ENCODE results near the gene TBC1D14. TPM values are rescaled to one million over a fixed set of nuclear protein-coding genes. Genes with fewer than 3 reads are reported as not detected.

The TBC1D14 gene
- polyA plus RNA-seq, 1 of the 3 experiments (the other 2 are of a cell fraction): 39.5 TPM

DNA sequence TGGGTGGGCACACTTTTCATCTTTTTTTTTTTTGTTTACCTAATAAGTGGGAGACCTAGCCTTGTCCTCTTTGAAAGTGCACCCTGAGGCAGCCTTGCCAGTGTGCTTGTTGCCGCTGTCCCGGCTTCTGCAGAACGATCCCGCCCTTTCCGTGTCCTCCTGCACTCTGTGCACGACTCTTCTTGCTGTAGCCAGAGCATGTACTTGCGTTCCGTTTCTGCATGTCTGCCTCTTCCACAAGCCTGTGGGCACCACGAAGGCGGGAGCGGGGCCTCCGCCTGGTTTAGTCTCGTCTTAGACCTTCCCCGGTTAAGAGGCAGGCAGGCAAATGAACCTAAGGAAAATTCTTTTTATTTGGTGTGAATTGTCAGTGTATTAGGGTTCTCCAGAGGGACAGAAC, 32.6 kb upstream of the TBC1D14 start:
- TF ChIP-seq POLR2AphosphoS5 (IDR thresholded peaks at IDR 0.05; ENCODE audit: low read depth, low read length): no peak
- TF ChIP-seq SIN3A (IDR thresholded peaks at IDR 0.05; ENCODE audit: borderline replicate concordance, low read depth, low read length): no peak
- TF ChIP-seq RFX5 (IDR thresholded peaks at IDR 0.05; ENCODE audit: low read length): no peak
- TF ChIP-seq, protein P1, sequence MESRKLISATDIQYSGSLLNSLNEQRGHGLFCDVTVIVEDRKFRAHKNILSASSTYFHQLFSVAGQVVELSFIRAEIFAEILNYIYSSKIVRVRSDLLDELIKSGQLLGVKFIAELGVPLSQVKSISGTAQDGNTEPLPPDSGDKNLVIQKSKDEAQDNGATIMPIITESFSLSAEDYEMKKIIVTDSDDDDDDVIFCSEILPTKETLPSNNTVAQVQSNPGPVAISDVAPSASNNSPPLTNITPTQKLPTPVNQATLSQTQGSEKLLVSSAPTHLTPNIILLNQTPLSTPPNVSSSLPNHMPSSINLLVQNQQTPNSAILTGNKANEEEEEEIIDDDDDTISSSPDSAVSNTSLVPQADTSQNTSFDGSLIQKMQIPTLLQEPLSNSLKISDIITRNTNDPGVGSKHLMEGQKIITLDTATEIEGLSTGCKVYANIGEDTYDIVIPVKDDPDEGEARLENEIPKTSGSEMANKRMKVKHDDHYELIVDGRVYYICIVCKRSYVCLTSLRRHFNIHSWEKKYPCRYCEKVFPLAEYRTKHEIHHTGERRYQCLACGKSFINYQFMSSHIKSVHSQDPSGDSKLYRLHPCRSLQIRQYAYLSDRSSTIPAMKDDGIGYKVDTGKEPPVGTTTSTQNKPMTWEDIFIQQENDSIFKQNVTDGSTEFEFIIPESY (IDR thresholded peaks at IDR 0.05; ENCODE audit: borderline replicate concordance, low read depth): no peak
- TF ChIP-seq MXI1 (IDR thresholded peaks at IDR 0.05; ENCODE audit: low read depth, low read length): no peak
- H3K4me1 ChIP-seq (ENCODE audit: control insufficient read depth in 1 of 2, insufficient read depth in 2 of 2, low read depth in 1 of 2, low read length in 1 of 2): no peaks in the 10 kb centered on the region
- H4K20me1 ChIP-seq (ENCODE audit: insufficient read depth): peaks cover 14% of the 10 kb centered on the region
- no peak overlapping the region for H3K9ac ChIP-seq
- H3K9me2 ChIP-seq: no peaks in the 10 kb centered on the region
- H3K79me2 ChIP-seq (ENCODE audit: insufficient read depth): no peaks in the 10 kb centered on the region
- whole genome bisulfite sequencing (ENCODE audit: low lambda C conversion rate): 96% methylated on average over 14 of the region's 14 CpGs
- no peak overlapping the region for H3K27ac ChIP-seq (ENCODE audit: low read depth in 2 of 2, low read length in 1 of 2)
- peaks cover 14 to 82% of the 10 kb centered on the region in 2 experiments for H3K36me3 ChIP-seq (replicated peaks in 1 of 2; ENCODE audit: control insufficient read depth in 1 of 2, insufficient read depth in 2 of 2, low read length in 1 of 2)
- H3K4me3 ChIP-seq (ENCODE audit: low read depth in 2 of 2, low read length in 1 of 2): no peak overlapping the region
- H3F3A ChIP-seq (replicated peaks; ENCODE audit: insufficient read depth): peaks cover 5% of the 10 kb centered on the region
- no peak overlapping the region for H2AFZ ChIP-seq (ENCODE audit: low read depth)
- ChIA-PET CTCF (interaction anchor here (7.9 kb wide), 1 partner anchor 157 kb away, joined by 204 read pairs; the partner anchor contains the start of gene BLOC1S4), POLR2A (no interaction called here)
- H3K9me3 ChIP-seq: no peaks in the 10 kb centered on the region
- no peak for DNase-seq
- no peak overlapping the region for H3K4me2 ChIP-seq
- no peaks in the 10 kb centered on the region for H3K27me3 ChIP-seq (ENCODE audit: insufficient read depth)

DNA sequence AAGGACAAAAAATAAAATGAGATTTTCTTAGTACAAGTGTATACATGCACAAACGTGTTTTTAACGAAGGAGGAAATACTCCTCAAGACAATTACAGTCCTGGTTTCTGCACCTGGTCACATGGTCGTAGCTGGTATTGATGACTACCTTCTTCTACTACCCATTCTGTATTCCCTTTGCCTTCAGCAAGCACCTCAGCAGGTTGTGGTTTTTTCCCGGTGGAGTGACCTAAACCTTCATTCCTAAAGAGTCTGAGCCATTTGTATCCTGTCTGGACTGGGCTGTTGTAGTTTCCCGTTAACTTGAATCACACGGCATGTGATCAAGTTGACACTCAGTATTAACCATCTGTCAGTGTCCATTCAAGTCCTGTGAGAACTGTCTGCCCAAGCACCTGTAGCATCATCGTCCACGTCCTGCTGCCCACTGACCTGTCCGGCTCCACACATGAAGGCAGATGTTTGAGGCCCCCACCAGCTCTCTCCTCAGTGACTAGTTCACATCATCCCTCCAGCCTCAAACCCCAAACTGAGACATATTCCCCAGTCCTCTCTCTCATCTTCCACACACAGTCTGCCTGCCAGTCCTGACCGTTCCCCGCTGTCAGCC, 31.1 kb upstream of the TBC1D14 start:
- Histone ChIP-seq H3K4me1 (ENCODE audit: control insufficient read depth in 1 of 2, insufficient read depth in 2 of 2, low read depth in 1 of 2, low read length in 1 of 2) (no peaks in the 10 kb centered on the region), H3K27me3 (ENCODE audit: insufficient read depth) (no peaks in the 10 kb centered on the region), H3K4me3 (ENCODE audit: low read depth in 2 of 2, low read length in 1 of 2) (no peak overlapping the region), H3F3A (replicated peaks; ENCODE audit: insufficient read depth) (peaks cover 6% of the 10 kb centered on the region), H3K27ac (ENCODE audit: low read depth in 2 of 2, low read length in 1 of 2) (no peak overlapping the region), H3K9me3 (no peaks in the 10 kb centered on the region), H4K20me1 (ENCODE audit: insufficient read depth) (peaks cover 8% of the 10 kb centered on the region), H3K4me2 (no peak overlapping the region), H3K79me2 (ENCODE audit: insufficient read depth) (no peaks in the 10 kb centered on the region), H3K9me2 (no peaks in the 10 kb centered on the region), H3K9ac (no peak overlapping the region), H3K36me3 (replicated peaks in 1 of 2; ENCODE audit: control insufficient read depth in 1 of 2, insufficient read depth in 2 of 2, low read length in 1 of 2) (peaks cover 15 to 81% of the 10 kb centered on the region in 2 experiments), H2AFZ (ENCODE audit: low read depth) (no peak overlapping the region)
- DNase-seq: no peak
- ChIA-PET CTCF (interaction anchor here (7.9 kb wide), 1 partner anchor 158 kb away, joined by 204 read pairs; the partner anchor contains the start of gene BLOC1S4), POLR2A (no interaction called here)
- TF ChIP-seq ELF1 (IDR thresholded peaks at IDR 0.05) (no peak), TEAD4 (IDR thresholded peaks at IDR 0.05; ENCODE audit: borderline replicate concordance, insufficient read depth) (no peak), EP300 (IDR thresholded peaks at IDR 0.05; ENCODE audit: borderline replicate concordance in 1 of 2, low read depth in 1 of 2, low read length in 1 of 2) (no peak), JUND (IDR thresholded peaks at IDR 0.05) (no peak), SMC3 (IDR thresholded peaks at IDR 0.05; ENCODE audit: low read depth, low read length) (no peak), RFX5 (IDR thresholded peaks at IDR 0.05; ENCODE audit: low read length) (no peak), MEF2A (IDR thresholded peaks at IDR 0.05; ENCODE audit: borderline replicate concordance, low read depth) (no peak), NRF1 (IDR thresholded peaks at IDR 0.05; ENCODE audit: low read depth, low read length) (no peak), RAD21 (IDR thresholded peaks at IDR 0.05; ENCODE audit: low read length) (no peak), SIN3A (IDR thresholded peaks at IDR 0.05; ENCODE audit: borderline replicate concordance, low read depth, low read length) (no peak)
- TF ChIP-seq, protein P2, sequence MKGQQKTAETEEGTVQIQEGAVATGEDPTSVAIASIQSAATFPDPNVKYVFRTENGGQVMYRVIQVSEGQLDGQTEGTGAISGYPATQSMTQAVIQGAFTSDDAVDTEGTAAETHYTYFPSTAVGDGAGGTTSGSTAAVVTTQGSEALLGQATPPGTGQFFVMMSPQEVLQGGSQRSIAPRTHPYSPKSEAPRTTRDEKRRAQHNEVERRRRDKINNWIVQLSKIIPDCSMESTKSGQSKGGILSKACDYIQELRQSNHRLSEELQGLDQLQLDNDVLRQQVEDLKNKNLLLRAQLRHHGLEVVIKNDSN (IDR thresholded peaks at IDR 0.05; ENCODE audit: borderline replicate concordance, low read depth): no peak
- TF ChIP-seq, protein P3, sequence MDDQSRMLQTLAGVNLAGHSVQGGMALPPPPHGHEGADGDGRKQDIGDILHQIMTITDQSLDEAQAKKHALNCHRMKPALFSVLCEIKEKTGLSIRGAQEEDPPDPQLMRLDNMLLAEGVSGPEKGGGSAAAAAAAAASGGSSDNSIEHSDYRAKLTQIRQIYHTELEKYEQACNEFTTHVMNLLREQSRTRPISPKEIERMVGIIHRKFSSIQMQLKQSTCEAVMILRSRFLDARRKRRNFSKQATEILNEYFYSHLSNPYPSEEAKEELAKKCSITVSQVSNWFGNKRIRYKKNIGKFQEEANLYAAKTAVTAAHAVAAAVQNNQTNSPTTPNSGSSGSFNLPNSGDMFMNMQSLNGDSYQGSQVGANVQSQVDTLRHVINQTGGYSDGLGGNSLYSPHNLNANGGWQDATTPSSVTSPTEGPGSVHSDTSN (IDR thresholded peaks at IDR 0.05): no peak
- TF ChIP-seq, protein P4, sequence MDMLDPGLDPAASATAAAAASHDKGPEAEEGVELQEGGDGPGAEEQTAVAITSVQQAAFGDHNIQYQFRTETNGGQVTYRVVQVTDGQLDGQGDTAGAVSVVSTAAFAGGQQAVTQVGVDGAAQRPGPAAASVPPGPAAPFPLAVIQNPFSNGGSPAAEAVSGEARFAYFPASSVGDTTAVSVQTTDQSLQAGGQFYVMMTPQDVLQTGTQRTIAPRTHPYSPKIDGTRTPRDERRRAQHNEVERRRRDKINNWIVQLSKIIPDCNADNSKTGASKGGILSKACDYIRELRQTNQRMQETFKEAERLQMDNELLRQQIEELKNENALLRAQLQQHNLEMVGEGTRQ (IDR thresholded peaks at IDR 0.05; ENCODE audit: borderline replicate concordance, low read depth, low read length): no peak
- TF ChIP-seq, protein P1 (IDR thresholded peaks at IDR 0.05; ENCODE audit: borderline replicate concordance, low read depth): no peak
- WGBS (ENCODE audit: low lambda C conversion rate): 91% methylated on average over 11 of the region's 11 CpGs
